Measurements from ENCODE around the gene URI1. TPM values are rescaled to one million over a fixed set of nuclear protein-coding genes. Genes with fewer than 3 reads are reported as not detected.

Gene URI1
- total RNA-seq, 1 donor = 86.1 TPM

GRCh38 chr19:30047432-30047831, 105.4 kb downstream of the URI1 start:
- no peaks in the 10 kb centered on the region for H4K20me1 ChIP-seq (ENCODE audit: insufficient read depth, low read length)
- H3K4me3 ChIP-seq (ENCODE audit: insufficient read depth, low read length) = no peak overlapping the region
- no peak overlapping the region for H3K27ac ChIP-seq (ENCODE audit: low read depth, low read length)
- TF ChIP-seq CTCF (IDR thresholded peaks at IDR 0.05; ENCODE audit: extremely low read depth, low read depth, low read length) = no peak
- no peaks in the 10 kb centered on the region for H3K36me3 ChIP-seq (ENCODE audit: insufficient read depth, low read length)
- no peaks in the 10 kb centered on the region for H3K79me2 ChIP-seq (ENCODE audit: insufficient read depth, low read length)
- no peak overlapping the region for H3K4me2 ChIP-seq (ENCODE audit: insufficient read depth, low read length)
- H3K9me3 ChIP-seq (ENCODE audit: low read depth, low read length) = no peaks in the 10 kb centered on the region
- DNase-seq (ENCODE audit: insufficient read length, low spot score, missing footprints) = no peak
- no peak overlapping the region for H2AFZ ChIP-seq (ENCODE audit: low read length)
- no peaks in the 10 kb centered on the region for H3K27me3 ChIP-seq (ENCODE audit: insufficient read depth, low read length)
- no peaks in the 10 kb centered on the region for H3K4me1 ChIP-seq (ENCODE audit: insufficient read depth, low read length)

- Histone ChIP-seq H4K20me1 (ENCODE audit: insufficient read depth, low read length) (no peaks in the 10 kb centered on the region), H3K9me3 (ENCODE audit: low read depth, low read length) (no peaks in the 10 kb centered on the region), H2AFZ (ENCODE audit: low read length) (no peak overlapping the region), H3K4me2 (ENCODE audit: insufficient read depth, low read length) (no peak overlapping the region), H3K36me3 (ENCODE audit: insufficient read depth, low read length) (no peaks in the 10 kb centered on the region), H3K4me1 (ENCODE audit: insufficient read depth, low read length) (no peaks in the 10 kb centered on the region), H3K27me3 (ENCODE audit: insufficient read depth, low read length) (no peaks in the 10 kb centered on the region), H3K27ac (ENCODE audit: low read depth, low read length) (no peak overlapping the region), H3K79me2 (ENCODE audit: insufficient read depth, low read length) (no peaks in the 10 kb centered on the region), H3K4me3 (ENCODE audit: insufficient read depth, low read length) (no peak overlapping the region)
- TF ChIP-seq CTCF (IDR thresholded peaks at IDR 0.05; ENCODE audit: extremely low read depth, low read depth, low read length) = no peak
- no peak for DNase-seq (ENCODE audit: insufficient read length, low spot score, missing footprints)
Measured at GRCh38 chr19:30049226-30049625, 107.2 kb downstream of the URI1 start.

GRCh38 chr19:30049846-30050667, 108.0 kb downstream of the URI1 start:
- Histone ChIP-seq H3K27ac (ENCODE audit: low read depth, low read length) (no peak overlapping the region), H3K9me3 (ENCODE audit: low read depth, low read length) (no peaks in the 10 kb centered on the region), H4K20me1 (ENCODE audit: insufficient read depth, low read length) (no peaks in the 10 kb centered on the region), H3K4me3 (ENCODE audit: insufficient read depth, low read length) (no peak overlapping the region), H2AFZ (ENCODE audit: low read length) (no peak overlapping the region), H3K36me3 (ENCODE audit: insufficient read depth, low read length) (no peaks in the 10 kb centered on the region), H3K4me2 (ENCODE audit: insufficient read depth, low read length) (no peak overlapping the region), H3K27me3 (ENCODE audit: insufficient read depth, low read length) (no peaks in the 10 kb centered on the region), H3K4me1 (ENCODE audit: insufficient read depth, low read length) (no peaks in the 10 kb centered on the region), H3K79me2 (ENCODE audit: insufficient read depth, low read length) (no peaks in the 10 kb centered on the region)
- TF ChIP-seq CTCF (IDR thresholded peaks at IDR 0.05; ENCODE audit: extremely low read depth, low read depth, low read length) = no peak
- DNase-seq (ENCODE audit: insufficient read length, low spot score, missing footprints) = peak; percentile 67

- H3K27me3 ChIP-seq (ENCODE audit: insufficient read depth, low read length) = no peaks in the 10 kb centered on the region
- H4K20me1 ChIP-seq (ENCODE audit: insufficient read depth, low read length) = no peaks in the 10 kb centered on the region
- peak; percentile 26 for DNase-seq (ENCODE audit: insufficient read length, low spot score, missing footprints)
- no peaks in the 10 kb centered on the region for H3K36me3 ChIP-seq (ENCODE audit: insufficient read depth, low read length)
- no peak overlapping the region for H2AFZ ChIP-seq (ENCODE audit: low read length)
- H3K4me1 ChIP-seq (ENCODE audit: insufficient read depth, low read length) = no peaks in the 10 kb centered on the region
- no peak overlapping the region for H3K27ac ChIP-seq (ENCODE audit: low read depth, low read length)
- no peaks in the 10 kb centered on the region for H3K79me2 ChIP-seq (ENCODE audit: insufficient read depth, low read length)
- H3K9me3 ChIP-seq (ENCODE audit: low read depth, low read length) = no peaks in the 10 kb centered on the region
- no peak overlapping the region for H3K4me3 ChIP-seq (ENCODE audit: insufficient read depth, low read length)
- H3K4me2 ChIP-seq (ENCODE audit: insufficient read depth, low read length) = no peak overlapping the region
- TF ChIP-seq CTCF (IDR thresholded peaks at IDR 0.05; ENCODE audit: extremely low read depth, low read depth, low read length) = no peak
Measured at GRCh38 chr19:30052122-30053075, 110.4 kb downstream of the URI1 start.
